Upper lobe of left lung (tissue), 6 donors: ENCODE measurements around the gene DCLRE1B. TPM values are rescaled to one million over a fixed set of nuclear protein-coding genes. Genes with fewer than 3 reads are reported as not detected.

Experiments
- ATAC-seq, 2 donors: fragments of 200-7000 bp; cut with Tn5 transposase; one replicate each; pipeline ENCODE4 v1.9.1; 2022; ENCODE audit warnings: mild to moderate bottlenecking in 2 of 2, moderate library complexity in 2 of 2; ENCODE audit not compliant: low FRiP score in 2 of 2
- DNase-seq, 2 donors: peaks; one replicate each; pipeline ENCODE4 v3.0.0-alpha.2; 2019 to 2020
- H3K27ac ChIP-seq, 4 donors: fragments of 200-600 bp; sonication (generic); one replicate each; pipeline ENCODE4 v1.5.1; 2016 to 2019
- H3K27me3 ChIP-seq, 4 donors: fragments of 200-600 bp; sonication (generic); one replicate each; pipeline ENCODE4 v1.5.1; 2017 to 2019
- H3K36me3 ChIP-seq, 4 donors: fragments of 200-600 bp; sonication (generic); one replicate each; pipeline ENCODE4 v1.5.1; 2016 to 2019
- H3K4me1 ChIP-seq, 4 donors: fragments of 200-600 bp; sonication (generic); one replicate each; pipeline ENCODE4 v1.5.1; 2018 to 2019
- H3K4me3 ChIP-seq, 4 donors: fragments of 200-600 bp; sonication (generic); one replicate each; pipeline ENCODE4 v1.5.1; 2017 to 2019; ENCODE audit warnings: mild to moderate bottlenecking in 2 of 4, moderate library complexity in 1 of 4
- H3K9me3 ChIP-seq, 4 donors: fragments of 200-600 bp; sonication (generic); one replicate each; pipeline ENCODE4 v1.5.1; 2018 to 2019
- EP300 ChIP-seq, 4 donors: sonication (generic); formaldehyde crosslinking; IDR thresholded peaks; one replicate each; pipeline ENCODE4 v1.5.1; 2017; ENCODE audit warnings: antibody characterized with exemption in 4 of 4, control low read depth in 2 of 4
- POLR2A ChIP-seq, 4 donors: fragments of 450-650 bp; IDR thresholded peaks; one replicate each; pipeline ENCODE4 v1.5.1; 2016 to 2017; ENCODE audit warnings: antibody characterized with exemption in 4 of 4, mild to moderate bottlenecking in 2 of 4
- POLR2AphosphoS5 ChIP-seq, 2 donors: sonication (generic); formaldehyde crosslinking; IDR thresholded peaks; one replicate each; pipeline ENCODE4 v1.5.1; 2017; ENCODE audit warnings: antibody characterized with exemption in 2 of 2
- WGBS, 2 donors: methylation state at CpG; one replicate each; pipeline ENCODE4 v1.1.5; 2017 to 2018; 5-methylcytosine and 5-hydroxymethylcytosine counted together
- total RNA-seq, 6 donors: library from RNA; depleted of rRNA in 4 of 6; stranded (reverse); fragments of >200 nt in 4 of 6; gene quantifications; one replicate each; pipeline versions ENCODE4 v1.1.0 to v1.2.1, GENCODE V29; 2016 to 2021
- TF ChIP-seq, protein P1 (sequence below), 6 experiments: fragments of 450-650 bp in 4 of 6; fragments of 200-600 bp in 2 of 6; sonication (generic) in 2 of 6; IDR thresholded peaks; one replicate each; pipeline ENCODE4 v1.5.1; 2016 to 2019; ENCODE audit warnings: antibody characterized with exemption in 6 of 6
- donor health status: DM: no; HTN: no; CAD: no; lungs with moderate emphysema.
- donor health status: DM: no; HTN: yes; CAD: no; lungs with severe emphysema.

Gene DCLRE1B
- total RNA-seq, 6 donors from 2014 or later: 3.0 to 9.1 (median 6.7) TPM

- H3K4me1 ChIP-seq: peaks cover 0 to 14% (median 3%) of the 10 kb centered on the region in 4 donors
- WGBS, 2 donors: 46 to 62% methylated on average over 6 of the region's 6 CpGs
- no peak overlapping the region for H3K4me3 ChIP-seq
- ATAC-seq (peak; percentile 77 to 81), DNase-seq (no peak)
- TF ChIP-seq POLR2A (IDR thresholded peaks at IDR 0.05) (no peak), POLR2AphosphoS5 (IDR thresholded peaks at IDR 0.05) (no peak), EP300 (IDR thresholded peaks at IDR 0.05) (no peak)
- TF ChIP-seq, protein P1, sequence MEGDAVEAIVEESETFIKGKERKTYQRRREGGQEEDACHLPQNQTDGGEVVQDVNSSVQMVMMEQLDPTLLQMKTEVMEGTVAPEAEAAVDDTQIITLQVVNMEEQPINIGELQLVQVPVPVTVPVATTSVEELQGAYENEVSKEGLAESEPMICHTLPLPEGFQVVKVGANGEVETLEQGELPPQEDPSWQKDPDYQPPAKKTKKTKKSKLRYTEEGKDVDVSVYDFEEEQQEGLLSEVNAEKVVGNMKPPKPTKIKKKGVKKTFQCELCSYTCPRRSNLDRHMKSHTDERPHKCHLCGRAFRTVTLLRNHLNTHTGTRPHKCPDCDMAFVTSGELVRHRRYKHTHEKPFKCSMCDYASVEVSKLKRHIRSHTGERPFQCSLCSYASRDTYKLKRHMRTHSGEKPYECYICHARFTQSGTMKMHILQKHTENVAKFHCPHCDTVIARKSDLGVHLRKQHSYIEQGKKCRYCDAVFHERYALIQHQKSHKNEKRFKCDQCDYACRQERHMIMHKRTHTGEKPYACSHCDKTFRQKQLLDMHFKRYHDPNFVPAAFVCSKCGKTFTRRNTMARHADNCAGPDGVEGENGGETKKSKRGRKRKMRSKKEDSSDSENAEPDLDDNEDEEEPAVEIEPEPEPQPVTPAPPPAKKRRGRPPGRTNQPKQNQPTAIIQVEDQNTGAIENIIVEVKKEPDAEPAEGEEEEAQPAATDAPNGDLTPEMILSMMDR (IDR thresholded peaks at IDR 0.05): no peak
- peaks cover 6 to 34% (median 16%) of the 10 kb centered on the region in 4 donors for H3K36me3 ChIP-seq
- no peaks in the 10 kb centered on the region for H3K27me3 ChIP-seq
- peak overlapping the region; percentile 51 to 73 (median 65) for H3K27ac ChIP-seq
- H3K9me3 ChIP-seq: no peaks in the 10 kb centered on the region
These were observed 7.6 kb downstream of the DCLRE1B start for GRCh38 chr1:113912594-113913311.

DNA sequence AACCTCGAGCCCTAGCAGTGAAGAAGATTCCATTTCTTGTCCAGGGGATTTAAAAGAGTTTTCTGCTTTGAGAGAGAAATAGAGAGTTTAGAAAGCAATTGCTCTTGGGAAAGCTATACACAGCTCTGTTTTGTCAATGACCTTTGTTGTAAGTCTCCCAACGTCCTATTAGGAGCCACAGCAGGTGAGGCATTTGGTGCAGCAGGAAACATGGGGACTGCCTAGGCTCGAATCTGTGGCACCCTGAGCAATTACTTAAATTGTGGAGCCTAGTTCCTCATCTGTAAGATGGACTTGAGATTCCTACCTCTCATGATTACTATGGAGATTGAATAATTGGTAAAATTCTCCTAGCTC is 8.2 kb downstream of the DCLRE1B start:
- DNase-seq: no peak
- H3K27ac ChIP-seq: peak overlapping the region; percentile 51 to 73 (median 65)
- WGBS, 2 donors: 47 to 57% methylated on average over 3 of the region's 3 CpGs
- H3K27me3 ChIP-seq: no peaks in the 10 kb centered on the region
- no peak for ATAC-seq
- no peak for TF ChIP-seq EP300 (IDR thresholded peaks at IDR 0.05)
- TF ChIP-seq, protein P1 (IDR thresholded peaks at IDR 0.05): no peak
- TF ChIP-seq POLR2AphosphoS5 (IDR thresholded peaks at IDR 0.05): no peak
- TF ChIP-seq POLR2A (IDR thresholded peaks at IDR 0.05): no peak
- H3K4me3 ChIP-seq: no peak overlapping the region
- peaks cover 0 to 14% (median 3%) of the 10 kb centered on the region in 4 donors for H3K4me1 ChIP-seq
- no peaks in the 10 kb centered on the region for H3K9me3 ChIP-seq
- peaks cover 6 to 29% (median 15%) of the 10 kb centered on the region in 4 donors for H3K36me3 ChIP-seq

DNA sequence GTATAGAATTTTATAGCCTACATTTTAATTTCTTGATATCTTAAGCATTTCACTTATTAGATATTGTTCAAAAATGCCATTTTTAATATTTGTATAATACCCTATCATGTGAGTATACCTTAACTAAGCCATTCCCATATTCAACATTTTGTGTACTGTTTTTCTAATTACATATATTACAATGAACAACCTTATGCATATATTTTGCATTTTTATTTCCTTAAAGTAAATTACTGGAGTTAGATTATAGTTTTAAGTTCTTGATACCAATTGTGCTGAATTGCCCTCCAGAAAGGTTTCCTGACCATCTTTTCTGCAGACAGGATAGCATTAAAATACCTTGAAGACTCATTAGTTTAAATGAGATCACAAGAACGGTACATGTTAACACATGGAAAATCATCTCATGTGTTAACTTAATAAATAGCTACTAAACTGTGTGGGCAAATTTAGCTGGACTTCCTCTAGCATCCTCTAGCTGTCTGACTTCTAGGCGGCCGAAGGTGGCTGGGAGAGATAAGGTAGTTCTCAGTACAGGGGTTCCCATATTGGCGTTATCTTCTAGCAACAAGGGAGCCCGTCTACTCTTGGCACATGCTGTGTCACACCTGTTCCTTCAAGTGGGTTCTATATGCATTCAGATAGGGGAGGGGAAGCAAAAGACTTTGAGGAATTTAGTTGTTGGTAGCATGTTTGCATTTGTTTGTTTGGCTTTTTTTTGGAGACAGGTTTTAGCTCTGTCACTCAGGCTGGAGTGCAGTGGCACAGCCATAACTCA is 8.9 kb downstream of the DCLRE1B start:
- TF ChIP-seq EP300 (IDR thresholded peaks at IDR 0.05) (no peak), POLR2AphosphoS5 (IDR thresholded peaks at IDR 0.05) (no peak), POLR2A (IDR thresholded peaks at IDR 0.05) (no peak)
- Histone ChIP-seq H3K36me3 (peaks cover 4 to 21% (median 11%) of the 10 kb centered on the region in 4 donors), H3K4me1 (peaks cover 0 to 14% (median 3%) of the 10 kb centered on the region in 4 donors), H3K9me3 (no peaks in the 10 kb centered on the region), H3K4me3 (no peak overlapping the region), H3K27ac (peak overlapping the region in 1 of 4 donors; percentile 73), H3K27me3 (no peaks in the 10 kb centered on the region)
- ATAC-seq: no peak
- no peak for DNase-seq
- WGBS, 2 donors: 65 to 74% methylated on average over 5 of the region's 5 CpGs

DNA sequence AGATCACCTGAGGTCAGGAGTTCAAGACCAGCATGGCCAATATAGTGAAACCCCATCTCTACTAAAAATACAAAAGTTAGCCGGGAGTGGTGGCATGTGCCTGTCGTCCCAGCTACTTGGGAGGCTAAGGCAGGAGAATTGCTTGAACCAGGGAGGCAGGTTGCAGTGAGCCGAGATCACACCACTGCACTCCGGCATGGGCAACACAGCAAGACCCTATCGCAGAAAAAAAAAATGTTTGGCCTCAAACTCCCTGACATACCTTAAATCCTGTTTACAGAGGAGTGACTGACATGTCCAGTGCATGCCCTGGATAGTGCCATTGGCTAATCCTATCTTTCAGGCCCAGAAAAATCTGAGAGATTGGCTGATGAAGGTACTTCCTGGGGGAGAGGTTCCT is 11.8 kb downstream of the DCLRE1B start:
- H3K27me3 ChIP-seq: no peaks in the 10 kb centered on the region
- no peaks in the 10 kb centered on the region for H3K9me3 ChIP-seq
- no peak overlapping the region for H3K4me3 ChIP-seq
- TF ChIP-seq EP300 (IDR thresholded peaks at IDR 0.05) (no peak), POLR2A (IDR thresholded peaks at IDR 0.05) (no peak), POLR2AphosphoS5 (IDR thresholded peaks at IDR 0.05) (no peak)
- TF ChIP-seq, protein P1 (IDR thresholded peaks at IDR 0.05): no peak
- ATAC-seq (no peak), DNase-seq (no peak)
- 93 to 95% methylated on average over 5 of the region's 5 CpGs for WGBS, 2 donors
- H3K36me3 ChIP-seq: peaks cover 0 to 2% (median under 1%) of the 10 kb centered on the region in 4 donors
- H3K4me1 ChIP-seq: peaks cover 0 to 14% (median 3%) of the 10 kb centered on the region in 4 donors
- H3K27ac ChIP-seq: no peak overlapping the region

DNA sequence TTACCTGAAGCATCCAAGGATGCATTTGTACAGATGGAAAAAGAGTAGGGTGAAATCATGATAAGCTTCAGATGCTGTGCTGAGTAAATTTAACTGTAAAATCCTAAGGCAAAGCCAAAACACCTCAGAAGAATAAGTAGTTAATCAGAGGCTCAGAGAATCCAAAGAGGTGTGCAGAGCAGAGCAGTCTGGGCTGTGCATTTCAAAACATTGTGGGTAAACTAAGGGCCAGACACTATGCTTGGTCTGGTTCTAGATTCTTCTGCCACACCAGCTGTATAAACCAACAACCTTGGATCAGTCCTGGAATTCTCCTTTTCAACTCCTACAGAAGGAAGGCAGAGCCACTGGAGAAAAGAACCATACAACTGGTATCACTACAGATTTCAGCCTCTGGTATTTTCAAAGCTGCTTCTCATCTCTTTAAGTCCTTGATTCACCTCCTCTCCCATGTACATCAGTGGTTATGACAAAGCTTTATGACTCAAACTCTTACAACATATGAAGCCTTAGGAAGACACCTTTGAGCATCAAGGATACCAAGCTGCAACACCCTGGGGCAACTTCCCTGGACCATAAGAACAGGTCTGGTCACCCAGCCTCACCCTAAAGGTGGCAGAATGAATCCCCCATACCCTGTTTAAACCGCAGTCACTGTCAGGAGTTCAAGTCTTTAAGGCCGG is 12.4 kb downstream of the DCLRE1B start:
- Histone ChIP-seq H3K27ac (no peak overlapping the region), H3K4me3 (no peak overlapping the region), H3K4me1 (peaks cover 0 to 9% (median 3%) of the 10 kb centered on the region in 4 donors), H3K27me3 (no peaks in the 10 kb centered on the region), H3K9me3 (no peaks in the 10 kb centered on the region), H3K36me3 (no peaks in the 10 kb centered on the region)
- no peak for DNase-seq
- no peak for ATAC-seq
- 91 to 92% methylated on average over 2 of the region's 2 CpGs for WGBS, 2 donors
- TF ChIP-seq EP300 (IDR thresholded peaks at IDR 0.05) (no peak), POLR2A (IDR thresholded peaks at IDR 0.05) (no peak), POLR2AphosphoS5 (IDR thresholded peaks at IDR 0.05) (no peak)
- TF ChIP-seq, protein P1 (IDR thresholded peaks at IDR 0.05): no peak
